ENCODE data around the gene YPEL5.

GRCh38 chr2:30178618-30179434 is 32.0 kb downstream of the YPEL5 start:
- TF ChIP-seq GATA3 (IDR thresholded peaks at IDR 0.05; ENCODE audit: low read depth, low read length), result no peak
- TF ChIP-seq GATA2 (IDR thresholded peaks at IDR 0.05; ENCODE audit: low read depth, low read length), result no peak

Data from SH-SY5Y (cell line).